Measurements from ENCODE around the gene SLC25A41. TPM values are rescaled to one million over a fixed set of nuclear protein-coding genes. Genes with fewer than 3 reads are reported as not detected.

SLC25A41 gene
- total RNA-seq, 1 donor from 2014 or later, result 1.6 TPM

GRCh38 chr19:6452899-6453298 lies 19.3 kb upstream of the SLC25A41 start:
- Mint-ChIP-seq H3K4me3 (no peak overlapping the region), H3K27me3 (ENCODE audit: low read depth) (no peaks in the 10 kb centered on the region), H3K36me3 (ENCODE audit: low read depth) (peaks cover 41% of the 10 kb centered on the region), H3K27ac (ENCODE audit: unreplicated experiment) (no peak overlapping the region), H3K4me1 (no peaks in the 10 kb centered on the region), H3K9me3 (peaks cover 7% of the 10 kb centered on the region)
- TF ChIP-seq CTCF (conservative IDR thresholded peaks at IDR 0.05), result no peak
- no peak for DNase-seq (ENCODE audit: low read depth, low spot score)

- Mint-ChIP-seq H3K36me3 (ENCODE audit: low read depth) (peaks cover 41% of the 10 kb centered on the region), H3K4me1 (no peaks in the 10 kb centered on the region), H3K9me3 (peaks cover 7% of the 10 kb centered on the region), H3K27ac (ENCODE audit: unreplicated experiment) (no peak overlapping the region), H3K4me3 (no peak overlapping the region), H3K27me3 (ENCODE audit: low read depth) (no peaks in the 10 kb centered on the region)
- no peak for TF ChIP-seq CTCF (conservative IDR thresholded peaks at IDR 0.05)
- no peak for DNase-seq (ENCODE audit: low read depth, low spot score)
Observed at GRCh38 chr19:6452223-6452614, 18.7 kb upstream of the SLC25A41 start.

GRCh38 chr19:6451583-6452222 lies 18.1 kb upstream of the SLC25A41 start:
- Mint-ChIP-seq H3K36me3 (ENCODE audit: low read depth) (peaks cover 42% of the 10 kb centered on the region), H3K4me3 (no peak overlapping the region), H3K27me3 (ENCODE audit: low read depth) (no peaks in the 10 kb centered on the region)

GRCh38 chr19:6450166-6450565 lies 16.6 kb upstream of the SLC25A41 start:
- DNase-seq (ENCODE audit: low read depth, low spot score), result no peak

More at GRCh38 chr19:6451583-6452222, 18.1 kb upstream of the SLC25A41 start:
- peaks cover 7% of the 10 kb centered on the region for H3K9me3 Mint-ChIP-seq
- H3K27ac Mint-ChIP-seq (ENCODE audit: unreplicated experiment), result no peak overlapping the region
- H3K4me1 Mint-ChIP-seq, result no peaks in the 10 kb centered on the region
- TF ChIP-seq CTCF (conservative IDR thresholded peaks at IDR 0.05), result no peak
- no peak for DNase-seq (ENCODE audit: low read depth, low spot score)

GRCh38 chr19:6448045-6448444 lies 14.5 kb upstream of the SLC25A41 start:
- no peak overlapping the region for H3K4me3 Mint-ChIP-seq
- H3K4me1 Mint-ChIP-seq, result no peaks in the 10 kb centered on the region
- no peak overlapping the region for H3K27ac Mint-ChIP-seq (ENCODE audit: unreplicated experiment)
- no peak for DNase-seq (ENCODE audit: low read depth, low spot score)
- TF ChIP-seq CTCF (conservative IDR thresholded peaks at IDR 0.05), result no peak
- H3K36me3 Mint-ChIP-seq (ENCODE audit: low read depth), result peaks cover 25% of the 10 kb centered on the region
- H3K27me3 Mint-ChIP-seq (ENCODE audit: low read depth), result no peaks in the 10 kb centered on the region
- no peaks in the 10 kb centered on the region for H3K9me3 Mint-ChIP-seq

More at GRCh38 chr19:6450166-6450565, 16.6 kb upstream of the SLC25A41 start:
- H3K36me3 Mint-ChIP-seq (ENCODE audit: low read depth), result peaks cover 45% of the 10 kb centered on the region
- TF ChIP-seq CTCF (conservative IDR thresholded peaks at IDR 0.05), result no peak
- H3K27me3 Mint-ChIP-seq (ENCODE audit: low read depth), result no peaks in the 10 kb centered on the region
- H3K9me3 Mint-ChIP-seq, result peaks cover 4% of the 10 kb centered on the region
- no peaks in the 10 kb centered on the region for H3K4me1 Mint-ChIP-seq
- no peak overlapping the region for H3K4me3 Mint-ChIP-seq
- no peak overlapping the region for H3K27ac Mint-ChIP-seq (ENCODE audit: unreplicated experiment)
